OCI-LY1 (cell line): ENCODE measurements around the gene C1QTNF2.

Experiments used
- H2AFZ ChIP-seq: fragments of 200-600 bp; sonication (generic), shearing (Covaris generic); 2 replicates; pipeline ENCODE4 v1.6.0; 2014; ENCODE audit warnings: antibody characterized with exemption, mild to moderate bottlenecking, low read length
- H3F3A ChIP-seq: fragments of 200-600 bp; sonication (generic), shearing (Covaris generic); 2 replicates; pipeline ENCODE4 v1.6.0; 2014; ENCODE audit warnings: mild to moderate bottlenecking, antibody characterized with exemption, low read length, moderate library complexity; ENCODE audit not compliant: insufficient read depth
- H3K27ac ChIP-seq: fragments of 200-600 bp; sonication (generic); 2 replicates; pipeline ENCODE4 v1.5.1; 2014; ENCODE audit warnings: low read length, mixed run types, mild to moderate bottlenecking, low read depth; ENCODE audit not compliant: poor library complexity, severe bottlenecking
- H3K27me3 ChIP-seq: fragments of 200-600 bp; sonication (generic); 2 replicates; pipeline ENCODE4 v1.6.0; 2014; ENCODE audit warnings: antibody characterized with exemption, mild to moderate bottlenecking, low read length, moderate library complexity; ENCODE audit not compliant: insufficient read depth
- H3K36me3 ChIP-seq: fragments of 200-600 bp; sonication (generic); 2 replicates; pipeline ENCODE4 v1.6.1; 2014; ENCODE audit warnings: mild to moderate bottlenecking, antibody characterized with exemption, low read length, moderate library complexity, mixed read lengths; ENCODE audit not compliant: insufficient read depth
- H3K4me1 ChIP-seq: fragments of 200-600 bp; sonication (generic); 2 replicates; pipeline ENCODE4 v1.5.1; 2014; ENCODE audit warnings: mild to moderate bottlenecking, low read length, moderate library complexity; ENCODE audit not compliant: insufficient read depth, severe bottlenecking
- H3K4me2 ChIP-seq: fragments of 200-600 bp; sonication (generic), shearing (Covaris generic); 2 replicates; pipeline ENCODE4 v1.6.1; 2014; ENCODE audit warnings: low read length
- H3K4me3 ChIP-seq: fragments of 200-600 bp; sonication (generic); 2 replicates; pipeline ENCODE4 v1.5.1; 2014; ENCODE audit warnings: low read length, low read depth, mild to moderate bottlenecking, mixed read lengths; ENCODE audit not compliant: poor library complexity, severe bottlenecking
- H3K79me2 ChIP-seq: fragments of 200-600 bp; shearing (Covaris generic); 2 replicates; pipeline ENCODE4 v1.6.1; 2016; ENCODE audit warnings: mixed run types, low read length, mixed read lengths; ENCODE audit not compliant: insufficient read depth
- H3K9ac ChIP-seq: fragments of 200-600 bp; sonication (generic), shearing (Covaris generic); 2 replicates; pipeline ENCODE4 v1.6.1; 2014; ENCODE audit warnings: mild to moderate bottlenecking, low read length, mixed read lengths
- H3K9me2 ChIP-seq: fragments of 200-600 bp; sonication (generic), shearing (Covaris generic); 2 replicates; pipeline ENCODE4 v1.6.1; 2014; ENCODE audit warnings: low read depth, mild to moderate bottlenecking, low read length, mixed read lengths
- H3K9me3 ChIP-seq: fragments of 200-600 bp; shearing (Covaris generic); 2 replicates; pipeline ENCODE4 v1.6.1; 2014; ENCODE audit warnings: low read length, mixed read lengths
- H4K20me1 ChIP-seq: fragments of 200-600 bp; sonication (generic), shearing (Covaris generic); 2 replicates; pipeline ENCODE4 v1.6.0; 2016; ENCODE audit warnings: mild to moderate bottlenecking, low read length; ENCODE audit not compliant: insufficient read depth
- EZH2 ChIP-seq: fragments of 200-600 bp; sonication (generic), shearing (Covaris generic); IDR thresholded peaks from 2 replicates; pipeline ENCODE4 v1.8.0; 2017; ENCODE audit warnings: borderline replicate concordance, mixed run types, mild to moderate bottlenecking, antibody characterized with exemption, low read length, moderate library complexity, mixed read lengths
- TF ChIP-seq, protein P1 (sequence below): fragments of 200-600 bp; sonication (generic), shearing (Covaris generic); IDR thresholded peaks from 2 replicates; pipeline ENCODE4 v1.5.1; 2017; ENCODE audit warnings: mild to moderate bottlenecking, antibody characterized with exemption, low read length, moderate library complexity, mixed read lengths

The C1QTNF2 gene

DNA sequence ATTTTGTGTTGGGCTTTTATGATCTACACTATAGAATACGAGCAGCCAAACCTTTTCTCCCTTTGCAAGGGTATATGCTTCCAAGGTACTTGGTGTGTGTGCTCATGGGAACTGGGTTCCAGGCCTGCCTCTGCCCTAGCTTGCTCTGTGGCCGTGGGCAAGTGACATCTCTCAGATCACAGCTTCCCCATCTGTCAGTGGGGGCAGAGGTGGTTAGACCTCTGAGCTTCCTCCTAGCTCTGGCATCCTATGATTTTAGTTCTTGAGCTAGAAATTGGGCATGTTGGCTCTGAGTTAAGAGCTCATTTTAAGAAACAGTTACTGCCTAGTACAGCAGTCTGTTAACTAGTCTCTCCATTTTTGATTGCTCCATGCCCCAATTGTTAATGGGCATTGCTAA, 45.5 kb downstream of the C1QTNF2 start:
- no peaks in the 10 kb centered on the region for H3F3A ChIP-seq
- H4K20me1 ChIP-seq, result no peaks in the 10 kb centered on the region
- H3K36me3 ChIP-seq, result no peaks in the 10 kb centered on the region
- no peak overlapping the region for H2AFZ ChIP-seq
- H3K79me2 ChIP-seq, result no peaks in the 10 kb centered on the region
- no peaks in the 10 kb centered on the region for H3K27me3 ChIP-seq
- no peak for TF ChIP-seq EZH2
- TF ChIP-seq, protein P1, sequence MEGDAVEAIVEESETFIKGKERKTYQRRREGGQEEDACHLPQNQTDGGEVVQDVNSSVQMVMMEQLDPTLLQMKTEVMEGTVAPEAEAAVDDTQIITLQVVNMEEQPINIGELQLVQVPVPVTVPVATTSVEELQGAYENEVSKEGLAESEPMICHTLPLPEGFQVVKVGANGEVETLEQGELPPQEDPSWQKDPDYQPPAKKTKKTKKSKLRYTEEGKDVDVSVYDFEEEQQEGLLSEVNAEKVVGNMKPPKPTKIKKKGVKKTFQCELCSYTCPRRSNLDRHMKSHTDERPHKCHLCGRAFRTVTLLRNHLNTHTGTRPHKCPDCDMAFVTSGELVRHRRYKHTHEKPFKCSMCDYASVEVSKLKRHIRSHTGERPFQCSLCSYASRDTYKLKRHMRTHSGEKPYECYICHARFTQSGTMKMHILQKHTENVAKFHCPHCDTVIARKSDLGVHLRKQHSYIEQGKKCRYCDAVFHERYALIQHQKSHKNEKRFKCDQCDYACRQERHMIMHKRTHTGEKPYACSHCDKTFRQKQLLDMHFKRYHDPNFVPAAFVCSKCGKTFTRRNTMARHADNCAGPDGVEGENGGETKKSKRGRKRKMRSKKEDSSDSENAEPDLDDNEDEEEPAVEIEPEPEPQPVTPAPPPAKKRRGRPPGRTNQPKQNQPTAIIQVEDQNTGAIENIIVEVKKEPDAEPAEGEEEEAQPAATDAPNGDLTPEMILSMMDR, result no peak
- no peaks in the 10 kb centered on the region for H3K9me3 ChIP-seq
- H3K9ac ChIP-seq, result no peak overlapping the region
- no peak overlapping the region for H3K4me3 ChIP-seq
- no peak overlapping the region for H3K27ac ChIP-seq
- no peak overlapping the region for H3K4me2 ChIP-seq
- H3K9me2 ChIP-seq, result no peaks in the 10 kb centered on the region
- H3K4me1 ChIP-seq, result no peaks in the 10 kb centered on the region

DNA sequence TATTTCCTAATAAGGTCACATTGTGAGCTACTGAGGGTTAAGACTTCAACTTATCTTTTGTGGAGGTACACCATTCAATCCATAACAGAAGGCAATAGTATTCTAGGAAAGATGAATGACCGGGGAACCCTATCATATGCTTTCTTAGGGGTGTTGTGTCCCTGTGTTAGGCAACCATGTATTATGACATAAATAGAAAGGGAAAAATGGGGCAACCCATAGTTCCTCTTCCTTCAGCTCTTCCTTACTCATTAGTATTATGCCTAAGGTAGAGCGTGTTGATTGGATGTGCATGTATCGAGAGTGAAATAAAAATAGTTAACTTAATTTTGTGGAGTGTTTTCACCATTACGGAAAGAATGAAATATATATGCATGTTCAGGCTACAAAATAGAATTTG, 52.0 kb downstream of the C1QTNF2 start:
- Histone ChIP-seq H3K4me1 (no peaks in the 10 kb centered on the region), H3K27ac (no peak overlapping the region), H3K27me3 (no peaks in the 10 kb centered on the region), H3K9ac (no peak overlapping the region), H3K9me3 (no peaks in the 10 kb centered on the region), H3F3A (no peaks in the 10 kb centered on the region), H4K20me1 (no peaks in the 10 kb centered on the region), H3K36me3 (no peaks in the 10 kb centered on the region), H3K9me2 (no peaks in the 10 kb centered on the region), H3K79me2 (no peaks in the 10 kb centered on the region), H3K4me3 (no peak overlapping the region), H2AFZ (no peak overlapping the region), H3K4me2 (no peak overlapping the region)
- TF ChIP-seq, protein P1, result no peak
- TF ChIP-seq EZH2, result no peak

DNA sequence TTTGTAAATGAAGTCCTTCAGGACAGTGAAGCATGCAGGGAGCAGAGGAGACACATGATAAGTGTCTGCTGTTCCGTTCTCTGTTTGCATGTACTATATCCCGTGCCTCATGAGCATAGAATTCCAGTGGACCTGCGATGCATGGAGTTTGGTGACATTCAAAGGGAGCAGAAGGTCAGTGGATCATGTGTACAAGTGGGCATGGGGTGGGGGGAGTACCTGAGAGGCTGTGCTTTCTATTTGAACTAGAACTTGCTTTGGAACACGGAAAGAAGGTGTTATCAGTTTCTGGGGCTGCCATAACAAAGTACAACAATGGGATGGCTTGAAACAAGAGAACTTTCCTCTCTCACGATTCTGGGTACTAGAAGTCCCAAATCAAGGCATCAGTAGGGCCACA, 53.0 kb downstream of the C1QTNF2 start:
- Histone ChIP-seq H3K4me1 (no peaks in the 10 kb centered on the region), H3K4me3 (no peak overlapping the region), H3K9me3 (no peaks in the 10 kb centered on the region), H3K27me3 (no peaks in the 10 kb centered on the region), H3K9me2 (no peaks in the 10 kb centered on the region), H3K79me2 (no peaks in the 10 kb centered on the region), H3F3A (no peaks in the 10 kb centered on the region), H3K9ac (no peak overlapping the region), H3K4me2 (no peak overlapping the region), H2AFZ (no peak overlapping the region), H3K36me3 (no peaks in the 10 kb centered on the region), H4K20me1 (no peaks in the 10 kb centered on the region), H3K27ac (no peak overlapping the region)
- TF ChIP-seq, protein P1, result no peak
- TF ChIP-seq EZH2, result no peak
